K562 (cell line): Measurements from ENCODE around the gene PCGF6. TPM values are rescaled to one million over a fixed set of nuclear protein-coding genes. Genes with fewer than 3 reads are reported as not detected.
A peak's percentile ranks its signal among the peaks of the same experiment; 100 is the strongest.

Experiments
- BRCA1 ChIP-seq, 2 experiments: fragments of 450-650 bp in 1 of 2; sonication (generic) in 1 of 2; formaldehyde crosslinking in 1 of 2; IDR thresholded peaks; 2 replicates each; pipeline versions ENCODE4 v1.5.0 to v1.6.1; 2017 to 2020; ENCODE audit warnings: mild to moderate bottlenecking in 1 of 2, missing genetic modification reagents in 1 of 2
- BRD9 ChIP-seq: fragments of 450-650 bp; IDR thresholded peaks from 2 replicates; pipeline ENCODE4 v1.6.1; 2018; ENCODE audit warnings: low read depth; ENCODE audit not compliant: partially characterized antibody
- CREM ChIP-seq: IDR thresholded peaks from 2 replicates; pipeline ENCODE4 v1.6.1; 2014; ENCODE audit warnings: antibody characterized with exemption, low read depth
- CTBP1 ChIP-seq: fragments of 450-650 bp; IDR thresholded peaks from 2 replicates; pipeline ENCODE4 v1.6.1; 2016; ENCODE audit warnings: borderline replicate concordance
- FIP1L1 ChIP-seq: fragments of 200-400 bp; formaldehyde crosslinking; IDR thresholded peaks from 2 replicates; pipeline ENCODE4 v1.6.1; 2018; ENCODE audit warnings: mild to moderate bottlenecking, low read depth, low read length; ENCODE audit not compliant: poor library complexity, severe bottlenecking
- GTF2E2 ChIP-seq: fragments of 200-800 bp; sonication (Bioruptor generic); IDR thresholded peaks from 2 replicates; pipeline ENCODE4 v1.6.1; 2016; ENCODE audit warnings: missing genetic modification characterization, missing compliant biosample characterization
- HNRNPUL1 ChIP-seq: fragments of 200-400 bp; formaldehyde crosslinking; IDR thresholded peaks from 2 replicates; pipeline ENCODE4 v1.6.1; 2017; ENCODE audit warnings: low read length
- MCM5 ChIP-seq: fragments of 450-650 bp; IDR thresholded peaks from 2 replicates; pipeline ENCODE4 v1.6.1; 2016; ENCODE audit warnings: low read depth
- MTA1 ChIP-seq: fragments of 450-650 bp; IDR thresholded peaks from 2 replicates; pipeline ENCODE4 v1.6.1; 2017; ENCODE audit warnings: borderline replicate concordance
- MXD1 ChIP-seq: fragments of 250-450 bp; sonication (Bioruptor Pico); IDR thresholded peaks from 2 replicates; pipeline ENCODE4 v1.8.0; 2021; ENCODE audit warnings: borderline replicate concordance, mild to moderate bottlenecking, moderate library complexity; ENCODE audit not compliant: poor library complexity, severe bottlenecking
- NELFE ChIP-seq: IDR thresholded peaks from 2 replicates; pipeline ENCODE4 v1.6.1; 2011; ENCODE audit warnings: mild to moderate bottlenecking; ENCODE audit not compliant: insufficient read depth, insufficient read length
- NFRKB ChIP-seq: fragments of 450-650 bp; IDR thresholded peaks from 2 replicates; pipeline ENCODE4 v1.6.1; 2016; ENCODE audit warnings: low read depth
- NR4A1 ChIP-seq, 2 experiments: fragments of 250-450 bp in 1 of 2; fragments of 450-650 bp in 1 of 2; sonication (Bioruptor Pico) in 1 of 2; IDR thresholded peaks; 2 replicates each; pipeline versions ENCODE4 v1.4.0 to v1.6.1; 2016 to 2020; ENCODE audit warnings: mild to moderate bottlenecking in 2 of 2, missing compliant biosample characterization in 1 of 2, missing genetic modification characterization in 1 of 2, moderate library complexity in 1 of 2
- PHF8 ChIP-seq: fragments of 200-600 bp; sonication (generic); IDR thresholded peaks from 2 replicates; pipeline ENCODE4 v1.6.1; 2012; ENCODE audit warnings: mixed run types, mild to moderate bottlenecking, inconsistent platforms, low read length, moderate library complexity, borderline replicate concordance
- POLR3G ChIP-seq: IDR thresholded peaks from 2 replicates; pipeline ENCODE4 v1.6.1; 2011; ENCODE audit not compliant: insufficient read length, insufficient replicate concordance; ENCODE audit errors: extremely low read depth
- PTTG1 ChIP-seq: fragments of 450-650 bp; IDR thresholded peaks from 2 replicates; pipeline ENCODE4 v1.6.1; 2016; ENCODE audit warnings: low read depth, mild to moderate bottlenecking, missing genetic modification characterization, missing compliant biosample characterization
- RNF219 ChIP-seq: fragments of 250-450 bp; sonication (Bioruptor Pico); IDR thresholded peaks from 2 replicates; pipeline ENCODE4 v1.5.0; 2022; ENCODE audit warnings: mild to moderate bottlenecking
- SOX6 ChIP-seq: fragments of 450-650 bp; IDR thresholded peaks from 2 replicates; pipeline ENCODE4 v1.6.1; 2014; ENCODE audit warnings: mild to moderate bottlenecking
- SP1 ChIP-seq: sonication (generic); formaldehyde crosslinking; IDR thresholded peaks from 2 replicates; pipeline ENCODE4 v1.8.1; 2022; ENCODE audit warnings: mild to moderate bottlenecking, missing genetic modification reagents
- TRIM24 ChIP-seq, 2 experiments: fragments of 450-650 bp; IDR thresholded peaks; 2 replicates each; pipeline ENCODE4 v1.6.1; 2016
- ZFP91 ChIP-seq: sonication (generic); formaldehyde crosslinking; IDR thresholded peaks from 2 replicates; pipeline ENCODE4 v1.8.0; 2022; ENCODE audit warnings: mild to moderate bottlenecking, missing genetic modification reagents
- ZNF174 ChIP-seq: fragments of 250-450 bp; sonication (Bioruptor Pico); IDR thresholded peaks from 2 replicates; pipeline ENCODE4 v1.4.0; 2020; ENCODE audit warnings: mild to moderate bottlenecking
- ZNF280B ChIP-seq: fragments of 250-450 bp; sonication (Bioruptor Pico); IDR thresholded peaks from 2 replicates; pipeline ENCODE4 v1.5.1; 2021; ENCODE audit warnings: mild to moderate bottlenecking
- ZNF436 ChIP-seq: fragments of 250-450, 450-650 bp; sonication (Bioruptor Pico); formaldehyde crosslinking; IDR thresholded peaks from 2 replicates; pipeline ENCODE4 v1.7.0; 2020; ENCODE audit warnings: mild to moderate bottlenecking
- ZNF507 ChIP-seq: conservative IDR thresholded peaks from 2 replicates; pipeline ENCODE4 v1.6.1; 2017; ENCODE audit warnings: missing genetic modification characterization, missing compliant biosample characterization
- ZNF79 ChIP-seq: fragments of 250-450 bp; sonication (Bioruptor Pico); IDR thresholded peaks from 2 replicates; pipeline ENCODE4 v1.4.0; 2020; ENCODE audit warnings: low read depth, mild to moderate bottlenecking, moderate library complexity
- polyA plus RNA-seq, 8 experiments: library from polyadenylated mRNA; depleted of rRNA in 4 of 8; stranded (reverse) in 5 of 8; unstranded in 3 of 8; fragments of >200 nt; fragmentation: Nextera tagmentation in 2 of 8; fragmentation: Illumina TruSeq in 1 of 8; extraction: Ambion mirVana in 2 of 8; extraction: Trizol in 1 of 8; gene quantifications; 2 replicates each; pipeline versions ENCODE4 v1.2.1 to v1.2.3, GENCODE V29; 2011 to 2014; ENCODE audit warnings: inconsistent platforms in 1 of 8, missing spikeins in 1 of 8
- total RNA-seq, 7 experiments: library from RNA; depleted of rRNA in 6 of 7; stranded (reverse); fragments of >200 nt in 6 of 7; fragmentation: Illumina TruSeq in 2 of 7; extraction: Trizol in 2 of 7; gene quantifications; 2 replicates each; pipeline versions ENCODE4 v1.2.1 to v1.2.3, GENCODE V29; 2011 to 2021; ENCODE audit warnings: low replicate concordance in 1 of 7

Gene PCGF6
- total and polyA plus RNA-seq, 9 of the 15 experiments (the other 6 are each of a cell fraction or from before 2014, with no cell fraction given), result 8.4 to 24.6 (median 20.6) TPM

GRCh38 chr10:103367379-103367781 lies 16.4 kb upstream of the PCGF6 start (continued):
- no peak for TF ChIP-seq POLR3G
- no peak for TF ChIP-seq FIP1L1
- TF ChIP-seq ZNF507, result no peak
- TF ChIP-seq BRD9, result peak; percentile 43
- TF ChIP-seq NFRKB, result no peak
- no peak for TF ChIP-seq ZNF174 (CRISPR knock-in tag)
- no peak for TF ChIP-seq BRCA1 (IDR thresholded peaks at IDR 0.05)
- no peak for TF ChIP-seq BRCA1 (CRISPR knock-in tag; IDR thresholded peaks at IDR 0.05)
- TF ChIP-seq ZNF436 (CRISPR knock-in tag), result no peak
- TF ChIP-seq NELFE, result no peak
- TF ChIP-seq ZNF280B, result no peak
- TF ChIP-seq GTF2E2 (tag), result no peak
- peak; percentile 45; the same call in 1 of the 2 replicates for TF ChIP-seq PHF8
- TF ChIP-seq RNF219 (CRISPR knock-in tag), result no peak
- no peak for TF ChIP-seq CREM
- no peak for TF ChIP-seq MXD1 (CRISPR knock-in tag)
- TF ChIP-seq TRIM24 (IDR thresholded peaks at IDR 0.05), result peak in 1 of 2 experiments; percentile 22; a peak in 1 of 4 replicates
- no peak for TF ChIP-seq ZFP91 (CRISPR knock-in tag)
- no peak for TF ChIP-seq CTBP1
- no peak for TF ChIP-seq NR4A1 (CRISPR knock-in tag; IDR thresholded peaks at IDR 0.05)
- no peak for TF ChIP-seq NR4A1 (tag; IDR thresholded peaks at IDR 0.05)
- TF ChIP-seq PTTG1 (tag), result no peak
- TF ChIP-seq SP1 (CRISPR knock-in tag), result no peak
- TF ChIP-seq ZNF79 (CRISPR knock-in tag), result no peak
- no peak for TF ChIP-seq SOX6
- TF ChIP-seq MCM5, result no peak
- no peak for TF ChIP-seq MTA1
- TF ChIP-seq HNRNPUL1, result no peak
